ENCODE data around the gene CDRT4.
A peak's percentile ranks its signal among the peaks of the same experiment; 100 is the strongest.
"Not testable (repeated sequence)": the region's sequence is repeated elsewhere in the genome, so short reads cannot be mapped to it uniquely, and the experiment has no call there.

Gene CDRT4

GRCh38 chr17:15456972-15457722 lies 10.3 kb downstream of the CDRT4 start:
- peak; percentile 86 for DNase-seq (ENCODE audit: low spot score)

GRCh38 chr17:15456496-15456895 lies 10.9 kb downstream of the CDRT4 start:
- DNase-seq (ENCODE audit: low spot score): no peak

GRCh38 chr17:15454346-15454745 lies 13.1 kb downstream of the CDRT4 start:
- no peak for DNase-seq (ENCODE audit: low spot score)

- DNase-seq (ENCODE audit: low spot score): peak; percentile 84
Measured at GRCh38 chr17:15453782-15454181, 13.6 kb downstream of the CDRT4 start.

- DNase-seq (ENCODE audit: low spot score): no peak
Measured at GRCh38 chr17:15453246-15453645, 14.2 kb downstream of the CDRT4 start.

- DNase-seq (ENCODE audit: low spot score): no peak
Measured at GRCh38 chr17:15452746-15453145, 14.7 kb downstream of the CDRT4 start.

- no peak for DNase-seq (ENCODE audit: low spot score)
Measured at GRCh38 chr17:15451680-15452079, 15.7 kb downstream of the CDRT4 start.

GRCh38 chr17:15448580-15448956 lies 18.9 kb downstream of the CDRT4 start:
- no peak for DNase-seq (ENCODE audit: low spot score)

GRCh38 chr17:15447928-15448579 lies 19.4 kb downstream of the CDRT4 start:
- DNase-seq (ENCODE audit: low spot score): no peak

GRCh38 chr17:15446036-15446435 lies 21.4 kb downstream of the CDRT4 start:
- DNase-seq (ENCODE audit: low spot score): no peak

GRCh38 chr17:15444805-15445204 lies 22.6 kb downstream of the CDRT4 start:
- DNase-seq (ENCODE audit: low spot score): no peak

GRCh38 chr17:15442311-15443180 lies 24.9 kb downstream of the CDRT4 start:
- DNase-seq (ENCODE audit: low spot score): peak; percentile 89

GRCh38 chr17:15441315-15441714 lies 26.1 kb downstream of the CDRT4 start:
- no peak for DNase-seq (ENCODE audit: low spot score)

- DNase-seq (ENCODE audit: low spot score): no peak
Measured at GRCh38 chr17:15440347-15440746, 27.1 kb downstream of the CDRT4 start.

GRCh38 chr17:15439205-15439985 lies 28.0 kb downstream of the CDRT4 start:
- DNase-seq (ENCODE audit: low spot score): not testable (repeated sequence)

- no peak for DNase-seq (ENCODE audit: low spot score)
Measured at GRCh38 chr17:15438491-15439105, 28.8 kb downstream of the CDRT4 start.

GRCh38 chr17:15437303-15437635 lies 30.2 kb downstream of the CDRT4 start:
- no peak for DNase-seq (ENCODE audit: low spot score)

- DNase-seq (ENCODE audit: low spot score): peak; percentile 64
Measured at GRCh38 chr17:15436473-15437302, 30.7 kb downstream of the CDRT4 start.

GRCh38 chr17:15434956-15435355 lies 32.5 kb downstream of the CDRT4 start:
- no peak for DNase-seq (ENCODE audit: low spot score)

- DNase-seq (ENCODE audit: low spot score): no peak
Measured at GRCh38 chr17:15432807-15433611, 34.4 kb downstream of the CDRT4 start.

All from Ammon's horn (tissue), 1 donor.